ENCODE results near the gene BAZ2A. TPM values are rescaled to one million over a fixed set of nuclear protein-coding genes. Genes with fewer than 3 reads are reported as not detected.

BAZ2A gene
- total RNA-seq, 1 donor from 2014 or later: 71.2 TPM

- H3K4me1 Mint-ChIP-seq (ENCODE audit: low read depth): peaks cover 36% of the 10 kb centered on the region
- no peak overlapping the region for H3K27ac Mint-ChIP-seq (ENCODE audit: unreplicated experiment)
- no peaks in the 10 kb centered on the region for H3K9me3 Mint-ChIP-seq (ENCODE audit: low read depth)
- DNase-seq (ENCODE audit: low spot score): no peak
- H3K4me3 Mint-ChIP-seq (ENCODE audit: unreplicated experiment): no peak overlapping the region
- H3K36me3 Mint-ChIP-seq (ENCODE audit: low read depth): peaks cover 39% of the 10 kb centered on the region
- no peaks in the 10 kb centered on the region for H3K27me3 Mint-ChIP-seq (ENCODE audit: low read depth)
- no peak for TF ChIP-seq CTCF (IDR thresholded peaks at IDR 0.05)
These were observed 11.1 kb upstream of the BAZ2A start for GRCh38 chr12:56641219-56641618.

GRCh38 chr12:56637621-56638020 lies 7.5 kb upstream of the BAZ2A start:
- Mint-ChIP-seq H3K27ac (ENCODE audit: unreplicated experiment) (peak overlapping the region; percentile 100), H3K4me1 (ENCODE audit: low read depth) (peaks cover 35% of the 10 kb centered on the region), H3K36me3 (ENCODE audit: low read depth) (peaks cover 26% of the 10 kb centered on the region), H3K9me3 (ENCODE audit: low read depth) (no peaks in the 10 kb centered on the region), H3K27me3 (ENCODE audit: low read depth) (no peaks in the 10 kb centered on the region), H3K4me3 (ENCODE audit: unreplicated experiment) (no peak overlapping the region)
- TF ChIP-seq CTCF (IDR thresholded peaks at IDR 0.05): no peak
- no peak for DNase-seq (ENCODE audit: low spot score)

GRCh38 chr12:56636675-56637540 lies 6.8 kb upstream of the BAZ2A start:
- H3K9me3 Mint-ChIP-seq (ENCODE audit: low read depth): no peaks in the 10 kb centered on the region
- peak; percentile 99 for DNase-seq (ENCODE audit: low spot score)
- peak overlapping the region; percentile 94 for H3K4me3 Mint-ChIP-seq (ENCODE audit: unreplicated experiment)
- TF ChIP-seq CTCF (IDR thresholded peaks at IDR 0.05): peak; percentile 85
- H3K36me3 Mint-ChIP-seq (ENCODE audit: low read depth): peaks cover 20% of the 10 kb centered on the region
- peak overlapping the region; percentile 100 for H3K27ac Mint-ChIP-seq (ENCODE audit: unreplicated experiment)
- peaks cover 42% of the 10 kb centered on the region for H3K4me1 Mint-ChIP-seq (ENCODE audit: low read depth)
- H3K27me3 Mint-ChIP-seq (ENCODE audit: low read depth): no peaks in the 10 kb centered on the region

GRCh38 chr12:56635806-56636674 lies 5.9 kb upstream of the BAZ2A start:
- H3K27ac Mint-ChIP-seq (ENCODE audit: unreplicated experiment): peak overlapping the region; percentile 100
- peaks cover 50% of the 10 kb centered on the region for H3K4me1 Mint-ChIP-seq (ENCODE audit: low read depth)

More at GRCh38 chr12:56635806-56636674, 5.9 kb upstream of the BAZ2A start:
- H3K9me3 Mint-ChIP-seq (ENCODE audit: low read depth): no peaks in the 10 kb centered on the region
- peaks cover 20% of the 10 kb centered on the region for H3K36me3 Mint-ChIP-seq (ENCODE audit: low read depth)
- H3K27me3 Mint-ChIP-seq (ENCODE audit: low read depth): no peaks in the 10 kb centered on the region
- TF ChIP-seq CTCF (IDR thresholded peaks at IDR 0.05): no peak
- peak overlapping the region; percentile 94 for H3K4me3 Mint-ChIP-seq (ENCODE audit: unreplicated experiment)
- DNase-seq (ENCODE audit: low spot score): no peak
